ENCODE measurements around the gene COLGALT1. TPM values are rescaled to one million over a fixed set of nuclear protein-coding genes. Genes with fewer than 3 reads are reported as not detected.

Gene COLGALT1
- total and polyA plus RNA-seq, 9 of the 15 experiments (the other 6 are each of a cell fraction or from before 2014, with no cell fraction given) = 4.9 to 119 (median 82.6) TPM

- TF ChIP-seq YY1 (IDR thresholded peaks at IDR 0.05; ENCODE audit: borderline replicate concordance in 1 of 3, control insufficient read depth in 1 of 3, extremely low read depth in 1 of 3, insufficient read depth in 3 of 3, insufficient read length in 1 of 3, insufficient replicate concordance in 2 of 3, low read depth in 1 of 3, low read length in 2 of 3) (no peak), NCOA1 (IDR thresholded peaks at IDR 0.05; ENCODE audit: low read depth) (no peak), ZBTB1 (CRISPR knock-in tag; IDR thresholded peaks at IDR 0.05; ENCODE audit: borderline replicate concordance, low read depth) (peak; percentile 59; the same call in 1 of the 2 replicates), ZNF354B (CRISPR knock-in tag; IDR thresholded peaks at IDR 0.05) (no peak), HMBOX1 (IDR thresholded peaks at IDR 0.05) (no peak), MTA2 (IDR thresholded peaks at IDR 0.05; ENCODE audit: low read depth) (no peak), TAF1 (IDR thresholded peaks at IDR 0.05; ENCODE audit: control insufficient read depth, extremely low read depth, insufficient read depth, low read length, severe bottlenecking) (no peak), IRF9 (tag; IDR thresholded peaks at IDR 0.05) (no peak), SAFB2 (IDR thresholded peaks at IDR 0.05; ENCODE audit: borderline replicate concordance, low read depth, low read length, severe bottlenecking) (no peak), MAFK (IDR thresholded peaks at IDR 0.05; ENCODE audit: low read length) (no peak), FOS (IDR thresholded peaks at IDR 0.05; ENCODE audit: extremely low read depth, insufficient read length) (no peak), NELFE (IDR thresholded peaks at IDR 0.05; ENCODE audit: insufficient read depth, insufficient read length) (no peak), KAT2B (IDR thresholded peaks at IDR 0.05; ENCODE audit: low read depth, low read length) (no peak), CBX3 (IDR thresholded peaks at IDR 0.05; ENCODE audit: borderline replicate concordance in 1 of 2, low read length in 2 of 2) (no peak), NR2F6 (CRISPR knock-in tag; IDR thresholded peaks at IDR 0.05) (no peak), CREBBP (IDR thresholded peaks at IDR 0.05; ENCODE audit: low read depth, low read length) (no peak), NFXL1 (CRISPR knock-in tag; IDR thresholded peaks at IDR 0.05) (no peak), BRCA1 (IDR thresholded peaks at IDR 0.05) (no peak), BRCA1 (CRISPR knock-in tag; IDR thresholded peaks at IDR 0.05) (no peak), NFYB (IDR thresholded peaks at IDR 0.05; ENCODE audit: extremely low read depth, insufficient read length) (no peak), DIDO1 (tag; IDR thresholded peaks at IDR 0.05; ENCODE audit: low read depth) (no peak), ZBTB49 (CRISPR knock-in tag; IDR thresholded peaks at IDR 0.05; ENCODE audit: borderline replicate concordance) (no peak), SMARCA5 (IDR thresholded peaks at IDR 0.05) (no peak), BHLHE40 (IDR thresholded peaks at IDR 0.05; ENCODE audit: low read length) (no peak; the same call in 1 of the 2 replicates)
Measured at GRCh38 chr19:17555929-17556813, 722 bp downstream of the COLGALT1 start (continued).

Data from K562 (cell line).